Activated CD8-positive, alpha-beta memory T cell treated with anti-CD3 and anti-CD28 coated beads for 4 hours (primary cell): ENCODE measurements around the gene PDZK1IP1.
A peak's percentile ranks its signal among the peaks of the same experiment; 100 is the strongest.
"Not testable (repeated sequence)": the region's sequence is repeated elsewhere in the genome, so short reads cannot be mapped to it uniquely, and the experiment has no call there.

Experiments used
- DNase-seq, 2 donors: peaks; one replicate each; pipeline ENCODE4 v3.0.0-alpha.2; 2020; ENCODE audit warnings: low read depth in 2 of 2

The PDZK1IP1 gene

GRCh38 chr1:47181095-47181954 lies 8.5 kb downstream of the PDZK1IP1 start:
- DNase-seq, result no peak

- no peak for DNase-seq
Observed at GRCh38 chr1:47180603-47181094, 9.2 kb downstream of the PDZK1IP1 start.

- no peak for DNase-seq
Observed at GRCh38 chr1:47179988-47180563, 9.8 kb downstream of the PDZK1IP1 start.

- peak; percentile 28 to 34 for DNase-seq
Observed at GRCh38 chr1:47179017-47179987, 10.5 kb downstream of the PDZK1IP1 start.

GRCh38 chr1:47178654-47179016 lies 11.2 kb downstream of the PDZK1IP1 start:
- no peak for DNase-seq

GRCh38 chr1:47178020-47178419 lies 11.8 kb downstream of the PDZK1IP1 start:
- DNase-seq, result no peak

- DNase-seq, result peak in 1 of 2 donors; percentile 13
Observed at GRCh38 chr1:47175227-47175934, 14.5 kb downstream of the PDZK1IP1 start.

GRCh38 chr1:47174656-47175020 lies 15.2 kb downstream of the PDZK1IP1 start:
- no peak for DNase-seq

GRCh38 chr1:47172782-47173181 lies 17.1 kb downstream of the PDZK1IP1 start:
- no peak for DNase-seq

GRCh38 chr1:47164552-47164951 lies 25.3 kb downstream of the PDZK1IP1 start:
- no peak for DNase-seq

GRCh38 chr1:47161298-47162040 lies 28.4 kb downstream of the PDZK1IP1 start:
- DNase-seq, result no peak

- DNase-seq, result no peak
Observed at GRCh38 chr1:47160716-47161115, 29.1 kb downstream of the PDZK1IP1 start.

- not testable (repeated sequence) for DNase-seq
Observed at GRCh38 chr1:47157957-47158356, 31.9 kb downstream of the PDZK1IP1 start.

GRCh38 chr1:47156457-47156856 lies 33.4 kb downstream of the PDZK1IP1 start:
- not testable (repeated sequence) for DNase-seq

- not testable (repeated sequence) for DNase-seq
Observed at GRCh38 chr1:47149162-47149561, 40.7 kb downstream of the PDZK1IP1 start.

- DNase-seq, result no peak
Observed at GRCh38 chr1:47147047-47147785, 42.6 kb downstream of the PDZK1IP1 start.

GRCh38 chr1:47146495-47146894 lies 43.3 kb downstream of the PDZK1IP1 start:
- DNase-seq, result not testable (repeated sequence)

GRCh38 chr1:47143654-47144053 lies 46.2 kb downstream of the PDZK1IP1 start:
- DNase-seq, result not testable (repeated sequence)

GRCh38 chr1:47140358-47140757 lies 49.5 kb downstream of the PDZK1IP1 start:
- DNase-seq, result not testable (repeated sequence)
